DND-41 (cell line): ENCODE results near the gene NSUN2.

ENCODE experiments used
- CTCF ChIP-seq: IDR thresholded peaks from 2 replicates; pipeline ENCODE4 v1.5.1; 2012; ENCODE audit warnings: borderline replicate concordance, low read length, moderate library complexity, mild to moderate bottlenecking; ENCODE audit not compliant: poor library complexity, severe bottlenecking; ENCODE audit errors: extremely low read depth
- EZH2 ChIP-seq: IDR thresholded peaks from 3 replicates; pipeline ENCODE4 v1.6.1; 2012; ENCODE audit warnings: borderline replicate concordance, low read depth, mild to moderate bottlenecking, moderate library complexity, low read length, inconsistent platforms; ENCODE audit not compliant: severe bottlenecking

DNA sequence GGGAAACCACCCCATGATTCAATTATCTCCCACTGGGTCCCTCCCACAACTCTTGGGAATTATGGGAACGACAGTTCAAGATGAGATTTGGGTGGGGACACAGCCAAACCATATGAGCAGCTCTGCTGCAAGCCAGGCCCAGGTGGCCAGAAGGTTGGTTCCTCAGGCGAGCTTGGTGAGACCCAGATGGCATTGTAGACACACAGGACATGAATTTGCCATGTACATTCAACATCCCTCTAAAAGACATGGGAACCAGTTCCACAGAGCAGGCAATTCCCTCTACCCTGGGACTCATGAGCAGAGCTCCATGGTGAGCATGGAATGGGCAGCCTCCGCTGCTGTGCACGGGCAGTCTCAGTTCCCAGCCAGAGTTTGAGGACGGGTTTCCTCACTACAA lies 53.3 kb downstream of the NSUN2 start:
- TF ChIP-seq CTCF (no peak), EZH2 (no peak)
